ENCODE data around the gene SYNE3.

DNA sequence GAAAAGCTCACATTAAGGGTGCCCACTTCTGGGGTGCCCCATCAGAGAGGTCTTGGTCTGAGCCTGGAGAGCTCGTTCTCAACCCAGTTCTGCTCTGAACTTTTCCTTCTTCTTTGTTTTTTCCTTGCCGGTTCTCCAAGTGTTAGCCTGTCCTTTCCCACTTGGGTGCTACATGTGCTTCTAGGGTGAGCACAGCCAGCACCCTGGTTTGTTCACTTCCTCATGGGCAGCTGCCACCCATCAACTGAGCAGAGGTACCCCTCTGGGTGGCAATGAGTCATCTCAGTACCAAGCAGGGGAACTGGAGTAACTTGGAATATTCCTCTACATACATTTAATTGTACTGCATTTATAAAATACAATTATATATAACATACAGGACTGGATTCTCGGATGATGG, 3.9 kb upstream of the SYNE3 start:
- TF ChIP-seq, protein P1, sequence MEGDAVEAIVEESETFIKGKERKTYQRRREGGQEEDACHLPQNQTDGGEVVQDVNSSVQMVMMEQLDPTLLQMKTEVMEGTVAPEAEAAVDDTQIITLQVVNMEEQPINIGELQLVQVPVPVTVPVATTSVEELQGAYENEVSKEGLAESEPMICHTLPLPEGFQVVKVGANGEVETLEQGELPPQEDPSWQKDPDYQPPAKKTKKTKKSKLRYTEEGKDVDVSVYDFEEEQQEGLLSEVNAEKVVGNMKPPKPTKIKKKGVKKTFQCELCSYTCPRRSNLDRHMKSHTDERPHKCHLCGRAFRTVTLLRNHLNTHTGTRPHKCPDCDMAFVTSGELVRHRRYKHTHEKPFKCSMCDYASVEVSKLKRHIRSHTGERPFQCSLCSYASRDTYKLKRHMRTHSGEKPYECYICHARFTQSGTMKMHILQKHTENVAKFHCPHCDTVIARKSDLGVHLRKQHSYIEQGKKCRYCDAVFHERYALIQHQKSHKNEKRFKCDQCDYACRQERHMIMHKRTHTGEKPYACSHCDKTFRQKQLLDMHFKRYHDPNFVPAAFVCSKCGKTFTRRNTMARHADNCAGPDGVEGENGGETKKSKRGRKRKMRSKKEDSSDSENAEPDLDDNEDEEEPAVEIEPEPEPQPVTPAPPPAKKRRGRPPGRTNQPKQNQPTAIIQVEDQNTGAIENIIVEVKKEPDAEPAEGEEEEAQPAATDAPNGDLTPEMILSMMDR (IDR thresholded peaks at IDR 0.05), result no peak
- TF ChIP-seq POLR2A (IDR thresholded peaks at IDR 0.05; ENCODE audit: low read depth), result no peak
- no peak for TF ChIP-seq POLR2AphosphoS5 (IDR thresholded peaks at IDR 0.05)
- TF ChIP-seq EP300 (IDR thresholded peaks at IDR 0.05), result no peak
